Loucy (cell line): ENCODE data around the gene RERE.

Experiments
- H2AFZ ChIP-seq: fragments of 200-600 bp; sonication (generic); 2 replicates; pipeline ENCODE4 v1.6.0; 2016; ENCODE audit warnings: antibody characterized with exemption, mild to moderate bottlenecking, low read length, moderate library complexity
- H3F3A ChIP-seq: fragments of 200-600 bp; 2 replicates; pipeline ENCODE4 v1.6.0; 2016; ENCODE audit warnings: antibody characterized with exemption, low read depth, mild to moderate bottlenecking
- H3K27me3 ChIP-seq: fragments of 200-600 bp; sonication (generic); 2 replicates; pipeline ENCODE4 v1.6.1; 2014; ENCODE audit warnings: low read length, mild to moderate bottlenecking; ENCODE audit not compliant: insufficient read depth, poor library complexity, severe bottlenecking
- H3K36me3 ChIP-seq: fragments of 200-600 bp; sonication (generic); 2 replicates; pipeline ENCODE4 v1.6.1; 2016; ENCODE audit warnings: low read length; ENCODE audit not compliant: insufficient read depth
- H3K4me1 ChIP-seq: fragments of 200-600 bp; sonication (generic); 2 replicates; pipeline ENCODE4 v1.5.1; 2014; ENCODE audit warnings: low read length, mild to moderate bottlenecking; ENCODE audit not compliant: insufficient read depth, poor library complexity, severe bottlenecking
- H3K4me2 ChIP-seq: fragments of 200-600 bp; sonication (generic); 2 replicates; pipeline ENCODE4 v1.6.0; 2014; ENCODE audit warnings: antibody characterized with exemption, low read length, low read depth, mild to moderate bottlenecking; ENCODE audit not compliant: poor library complexity, severe bottlenecking
- H3K4me3 ChIP-seq: fragments of 200-600 bp; sonication (generic); 2 replicates; pipeline ENCODE4 v1.5.1; 2014; ENCODE audit warnings: low read length, mild to moderate bottlenecking, mixed read lengths; ENCODE audit not compliant: poor library complexity, severe bottlenecking
- H3K79me2 ChIP-seq: fragments of 200-600 bp; sonication (generic); 2 replicates; pipeline ENCODE4 v1.6.1; 2014; ENCODE audit warnings: low read length; ENCODE audit not compliant: insufficient read depth
- H3K9ac ChIP-seq: fragments of 200-600 bp; sonication (generic); 2 replicates; pipeline ENCODE4 v1.6.0; 2014; ENCODE audit warnings: mild to moderate bottlenecking, low read depth, low read length, moderate library complexity; ENCODE audit not compliant: poor library complexity, severe bottlenecking
- H3K9me2 ChIP-seq: fragments of 200-600 bp; sonication (generic); replicated peaks from 2 replicates; pipeline ENCODE4 v1.6.1; 2016; ENCODE audit warnings: low read depth, low read length, mixed read lengths
- H3K9me3 ChIP-seq: fragments of 200-600 bp; sonication (generic); 2 replicates; pipeline ENCODE4 v1.6.1; 2014; ENCODE audit warnings: mild to moderate bottlenecking, antibody characterized with exemption, low read length, low read depth; ENCODE audit not compliant: insufficient read depth
- H4K20me1 ChIP-seq: fragments of 200-600 bp; sonication (generic); 2 replicates; pipeline ENCODE4 v1.6.0; 2014; ENCODE audit warnings: antibody characterized with exemption, low read length, mild to moderate bottlenecking; ENCODE audit not compliant: insufficient read depth, poor library complexity, severe bottlenecking
- CTCF ChIP-seq: fragments of 200-600 bp; sonication (generic); conservative IDR thresholded peaks from 2 replicates; pipeline ENCODE4 v1.5.1; 2014; ENCODE audit warnings: mild to moderate bottlenecking, antibody characterized with exemption, low read length
- EZH2phosphoT487 ChIP-seq: fragments of 200-600 bp; IDR thresholded peaks from 2 replicates; pipeline ENCODE4 v1.6.1; 2018; ENCODE audit warnings: antibody characterized with exemption, mild to moderate bottlenecking, moderate library complexity, borderline replicate concordance

Gene RERE

DNA sequence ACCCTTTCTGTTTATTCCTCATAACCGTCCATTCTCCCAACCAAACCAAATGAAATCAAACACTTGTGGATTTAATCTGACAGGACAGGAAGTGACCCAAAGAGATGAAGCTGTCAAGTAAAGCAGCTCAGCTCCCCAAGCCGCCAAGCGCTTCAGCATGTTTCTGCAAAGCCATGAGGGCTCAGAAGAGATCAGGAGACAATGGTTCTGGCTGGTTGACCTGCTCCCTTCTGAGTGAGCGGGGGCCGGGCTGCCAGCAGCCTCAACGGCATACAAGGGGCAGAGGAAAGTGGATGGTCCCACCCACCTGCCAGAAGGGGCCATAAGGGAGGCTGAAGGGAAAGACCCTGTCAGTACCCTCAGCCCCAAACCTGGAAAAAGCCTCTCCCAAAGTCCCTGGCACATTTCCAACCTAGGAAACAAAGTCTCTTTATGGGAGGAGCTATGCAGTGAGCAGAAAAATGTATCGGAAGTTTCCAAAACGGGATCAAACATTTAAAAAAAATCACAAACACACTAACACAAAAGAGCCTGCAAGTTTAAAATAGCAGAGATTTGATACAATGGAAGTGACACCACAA is 454.2 kb downstream of the RERE start:
- Histone ChIP-seq H3K4me3 (no peak overlapping the region), H4K20me1 (peaks cover 27% of the 10 kb centered on the region)

GRCh38 chr1:8362701-8363101 is 454.7 kb downstream of the RERE start:
- H3K27me3 ChIP-seq, result no peaks in the 10 kb centered on the region
- no peak overlapping the region for H3K4me3 ChIP-seq
- TF ChIP-seq CTCF (no peak), EZH2phosphoT487 (no peak)
- no peak overlapping the region for H2AFZ ChIP-seq
- H3K4me2 ChIP-seq, result no peak overlapping the region
- H3F3A ChIP-seq, result no peaks in the 10 kb centered on the region
- peaks cover 27% of the 10 kb centered on the region for H3K79me2 ChIP-seq
- H3K4me1 ChIP-seq, result no peaks in the 10 kb centered on the region
- H4K20me1 ChIP-seq, result peaks cover 23% of the 10 kb centered on the region
- peaks cover 81% of the 10 kb centered on the region; the same call in 1 of the 2 replicates for H3K36me3 ChIP-seq
- H3K9ac ChIP-seq, result no peak overlapping the region
- no peaks in the 10 kb centered on the region for H3K9me3 ChIP-seq
- H3K9me2 ChIP-seq, result no peaks in the 10 kb centered on the region

More for the DNA sequence above, 454.2 kb downstream of the RERE start:
- peaks cover 78% of the 10 kb centered on the region; the same call in 1 of the 2 replicates for H3K36me3 ChIP-seq
- H3K4me2 ChIP-seq, result no peak overlapping the region
- H3F3A ChIP-seq, result no peaks in the 10 kb centered on the region
- no peak overlapping the region for H2AFZ ChIP-seq
- no peaks in the 10 kb centered on the region for H3K9me3 ChIP-seq
- no peak for TF ChIP-seq CTCF
- no peak for TF ChIP-seq EZH2phosphoT487
- no peak overlapping the region for H3K9ac ChIP-seq
- H3K27me3 ChIP-seq, result no peaks in the 10 kb centered on the region
- no peaks in the 10 kb centered on the region for H3K4me1 ChIP-seq
- H3K79me2 ChIP-seq, result peaks cover 30% of the 10 kb centered on the region
- H3K9me2 ChIP-seq, result no peaks in the 10 kb centered on the region

DNA sequence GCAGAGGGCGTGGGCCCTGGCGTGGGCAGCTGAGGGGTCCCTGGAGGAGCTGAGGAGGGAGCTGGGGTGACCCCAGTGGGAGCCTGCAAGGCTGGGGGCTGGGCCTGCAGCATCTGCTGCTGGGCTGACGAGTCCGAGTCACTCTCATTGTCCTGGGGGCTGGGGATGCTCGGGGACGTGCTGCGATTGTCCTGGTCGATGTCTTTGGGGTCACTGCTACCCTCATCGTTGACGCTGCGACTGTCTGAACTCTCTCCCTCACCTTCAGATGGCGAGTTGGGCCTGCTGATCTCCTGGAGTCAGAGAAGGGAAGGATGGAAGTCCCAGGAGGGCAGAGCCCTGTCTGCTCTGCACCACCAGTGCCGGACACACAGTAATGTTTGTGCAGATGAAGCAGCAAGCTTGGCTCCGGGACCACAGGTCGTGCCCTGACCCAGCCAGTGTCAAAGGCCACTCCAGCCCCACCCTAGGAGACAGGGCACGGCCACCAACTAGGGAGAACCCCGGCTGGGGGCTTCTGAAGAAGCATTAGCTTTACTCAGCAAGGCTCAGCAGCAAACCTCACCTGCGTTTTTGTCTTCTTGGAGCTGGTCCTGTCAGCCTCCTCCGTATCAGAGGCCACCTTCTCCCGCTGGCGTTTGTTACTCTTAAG is 456.1 kb downstream of the RERE start:
- Histone ChIP-seq H3K4me3 (no peak overlapping the region), H3K36me3 (peaks cover 89% of the 10 kb centered on the region; the same call in 1 of the 2 replicates), H3K4me1 (no peaks in the 10 kb centered on the region), H3K9me3 (no peaks in the 10 kb centered on the region), H3K79me2 (peaks cover 13% of the 10 kb centered on the region), H3K9ac (no peak overlapping the region), H3K9me2 (no peaks in the 10 kb centered on the region), H2AFZ (no peak overlapping the region), H3K4me2 (no peak overlapping the region), H3F3A (no peaks in the 10 kb centered on the region), H3K27me3 (no peaks in the 10 kb centered on the region), H4K20me1 (peaks cover 10% of the 10 kb centered on the region)
- TF ChIP-seq CTCF (no peak), EZH2phosphoT487 (no peak)
